HG03097 (cell line): ENCODE measurements around the gene LNP1.

Experiments used
- ATAC-seq: cut with Tn5 transposase; IDR thresholded peaks from one replicate; pipeline ENCODE4 v1.9.1; 2021; ENCODE audit not compliant: unreplicated experiment, low FRiP score

Gene LNP1

DNA sequence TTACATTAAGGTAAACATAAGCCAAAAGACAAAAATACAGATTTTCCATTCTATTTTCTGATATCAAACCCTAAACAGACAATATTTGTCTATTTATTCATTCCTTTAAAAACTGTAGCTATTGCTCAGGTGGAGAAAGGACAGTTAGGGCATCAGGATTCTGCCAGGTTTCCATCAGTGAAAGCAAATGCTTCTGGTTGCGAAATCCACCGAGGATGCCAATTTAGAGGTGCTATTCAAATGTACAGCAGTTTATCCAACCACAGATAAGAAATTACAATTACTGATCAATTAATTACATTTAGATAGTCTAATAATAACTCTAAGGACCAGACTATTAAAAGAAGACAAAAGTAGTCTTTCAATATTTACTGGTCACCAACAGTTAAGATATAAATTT, 4.4 kb upstream of the LNP1 start:
- ATAC-seq: no peak

DNA sequence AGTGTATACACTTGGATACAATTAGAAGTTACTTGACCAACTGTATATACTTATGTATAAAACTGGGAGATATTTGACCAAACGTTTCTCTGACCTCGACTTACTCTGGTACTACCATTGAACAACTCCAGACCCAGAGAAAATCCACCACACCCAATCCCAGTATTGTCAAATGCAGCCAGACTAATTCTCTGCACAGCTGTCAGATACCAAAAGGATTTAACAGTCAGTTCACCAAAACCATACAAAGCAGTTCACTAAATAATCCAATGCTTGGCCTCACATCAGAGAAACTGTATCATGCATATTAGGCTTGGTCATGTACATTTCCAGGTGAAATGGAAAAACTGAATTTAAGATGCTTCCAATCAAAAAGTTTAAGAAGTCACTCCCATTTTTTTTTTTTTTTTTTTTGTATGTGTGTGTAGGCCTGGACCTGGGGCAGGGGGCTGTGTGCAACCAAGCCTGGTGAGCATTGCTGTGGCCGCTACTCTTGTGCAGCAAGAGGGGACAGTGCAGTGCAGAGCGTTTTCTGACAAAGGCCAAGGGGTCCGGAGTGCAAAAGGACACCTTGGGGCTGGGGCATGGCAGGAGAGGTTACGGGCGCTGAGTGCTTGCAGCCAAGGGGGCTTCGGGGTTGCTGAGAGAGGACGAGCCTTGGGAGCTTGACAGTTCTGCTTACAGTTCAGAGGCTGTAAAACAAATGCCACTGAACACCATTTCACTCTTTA, 1.8 kb upstream of the LNP1 start:
- ATAC-seq: no peak

GRCh38 chr3:100400419-100400779, 940 bp upstream of the LNP1 start:
- peak; percentile 11 for ATAC-seq

GRCh38 chr3:100401674-100402041, 319 bp downstream of the LNP1 start:
- ATAC-seq: peak; percentile 9

DNA sequence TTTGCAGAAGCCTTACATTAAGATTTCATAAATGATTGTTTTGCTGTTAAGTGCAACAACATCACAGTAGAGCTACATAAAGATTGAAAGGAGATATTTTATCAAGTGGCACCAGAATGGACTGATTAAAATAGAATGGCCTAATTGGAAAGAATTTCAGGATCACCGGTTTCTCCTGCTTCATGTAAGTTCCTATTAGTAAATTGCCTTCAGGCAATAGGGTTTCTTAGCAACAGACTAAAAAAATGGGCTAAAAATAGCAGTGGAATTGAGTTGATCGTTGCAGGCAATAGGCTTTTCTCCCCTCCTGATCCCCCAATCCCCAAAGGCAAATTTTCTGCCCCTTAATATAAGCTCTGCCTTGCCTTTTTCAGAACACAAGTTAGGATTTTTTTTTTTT, 917 bp downstream of the LNP1 start:
- ATAC-seq: no peak

- ATAC-seq: no peak
Measured at GRCh38 chr3:100402891-100403290, 1.6 kb downstream of the LNP1 start.

DNA sequence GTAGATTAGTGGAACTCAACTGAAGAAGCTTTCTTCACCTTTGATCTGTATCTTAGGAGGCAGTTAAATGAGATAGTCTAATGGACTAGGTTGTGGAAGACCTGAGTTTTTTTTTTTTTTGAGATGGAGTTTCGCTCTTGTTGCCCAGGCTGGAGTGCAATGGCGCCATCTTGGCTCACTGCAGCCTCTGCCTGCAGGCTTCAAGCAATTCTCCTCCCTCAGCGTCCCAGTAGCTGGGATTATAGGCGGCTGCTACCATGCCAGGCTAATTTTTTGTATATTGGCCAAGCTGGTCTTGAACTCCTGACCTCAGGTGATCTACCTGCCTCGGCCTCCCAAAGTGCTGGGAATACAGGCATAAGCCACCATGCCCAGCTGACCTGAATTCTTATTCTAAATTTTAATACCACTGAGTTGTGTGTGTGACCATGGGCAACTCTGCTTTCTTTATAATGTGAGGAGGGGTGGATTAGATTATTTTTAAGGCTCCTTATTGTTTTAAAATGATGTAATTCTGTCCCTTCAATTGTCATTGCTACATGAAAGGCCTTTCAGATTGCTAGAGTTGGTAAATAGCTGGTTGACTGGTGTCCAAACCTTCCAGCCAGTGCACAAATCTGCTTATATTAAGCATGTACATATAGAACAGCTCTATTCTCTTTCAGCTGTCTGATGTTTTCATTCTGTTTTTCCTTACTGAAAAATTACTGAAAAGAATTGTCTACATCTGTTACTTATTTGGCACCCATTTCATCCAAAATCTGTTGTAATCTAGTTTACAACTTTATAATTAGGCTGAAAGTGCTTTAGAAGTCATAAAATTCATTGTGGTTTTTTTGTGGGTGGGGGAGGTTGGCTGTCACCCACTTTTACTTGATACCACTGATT, 2.3 kb downstream of the LNP1 start:
- ATAC-seq: no peak

DNA sequence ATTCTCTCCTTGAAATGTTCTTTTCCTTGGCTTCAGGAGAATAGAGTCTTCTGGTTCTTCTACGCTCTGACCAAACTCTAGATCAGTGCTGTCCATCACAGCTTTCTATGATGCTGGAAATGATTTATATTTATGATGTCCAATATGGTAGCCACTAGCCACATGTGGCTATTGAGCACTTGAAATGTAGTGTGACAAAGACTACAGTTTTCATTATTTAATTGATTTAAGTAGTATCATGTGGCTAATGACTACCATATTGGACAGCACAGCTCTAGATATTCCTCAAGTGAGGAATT, 2.9 kb downstream of the LNP1 start:
- ATAC-seq: no peak

GRCh38 chr3:100407164-100407563, 5.8 kb downstream of the LNP1 start:
- ATAC-seq: no peak

GRCh38 chr3:100407977-100408532, 6.7 kb downstream of the LNP1 start:
- ATAC-seq: no peak

DNA sequence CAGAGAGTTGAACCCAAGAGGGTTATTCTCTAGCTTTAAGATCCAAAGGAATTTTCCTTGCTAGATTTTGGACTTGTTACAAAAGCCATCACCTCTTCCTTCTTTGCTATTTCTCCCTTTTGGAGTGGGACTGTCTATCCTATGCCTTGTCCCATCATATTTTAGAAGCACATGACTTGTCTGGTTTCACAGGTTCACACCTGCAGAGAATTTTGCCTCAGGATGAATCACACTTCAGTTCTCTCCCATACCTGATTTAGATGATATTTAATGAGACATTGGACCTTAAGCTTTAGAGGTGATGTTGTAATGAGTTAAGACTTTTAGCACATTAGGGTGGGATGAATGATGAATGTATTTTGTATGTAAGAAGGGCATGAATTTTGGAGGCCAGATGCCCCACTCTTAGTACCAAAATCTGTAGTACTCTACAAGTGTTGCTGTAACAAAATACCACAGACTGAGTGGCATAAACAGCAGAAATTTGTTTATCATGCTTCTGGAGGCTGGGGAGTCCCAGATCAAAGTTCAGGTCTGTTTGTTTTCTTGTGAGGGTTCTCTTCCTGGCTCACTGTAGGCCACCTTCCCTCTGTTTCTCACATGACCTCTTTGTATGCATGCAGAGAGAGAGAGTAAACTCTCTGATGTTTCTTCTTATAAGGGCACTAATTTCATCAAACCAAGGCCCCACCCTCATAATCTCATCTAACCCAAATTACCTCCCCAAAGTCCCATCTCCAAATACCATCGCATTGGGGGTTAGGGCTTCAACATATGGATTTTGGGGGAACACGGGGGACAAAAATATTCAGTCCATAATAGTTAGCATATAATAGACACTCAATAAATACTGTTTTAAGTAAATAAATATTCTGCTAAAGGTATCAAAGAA, 10.0 kb downstream of the LNP1 start:
- no peak for ATAC-seq

DNA sequence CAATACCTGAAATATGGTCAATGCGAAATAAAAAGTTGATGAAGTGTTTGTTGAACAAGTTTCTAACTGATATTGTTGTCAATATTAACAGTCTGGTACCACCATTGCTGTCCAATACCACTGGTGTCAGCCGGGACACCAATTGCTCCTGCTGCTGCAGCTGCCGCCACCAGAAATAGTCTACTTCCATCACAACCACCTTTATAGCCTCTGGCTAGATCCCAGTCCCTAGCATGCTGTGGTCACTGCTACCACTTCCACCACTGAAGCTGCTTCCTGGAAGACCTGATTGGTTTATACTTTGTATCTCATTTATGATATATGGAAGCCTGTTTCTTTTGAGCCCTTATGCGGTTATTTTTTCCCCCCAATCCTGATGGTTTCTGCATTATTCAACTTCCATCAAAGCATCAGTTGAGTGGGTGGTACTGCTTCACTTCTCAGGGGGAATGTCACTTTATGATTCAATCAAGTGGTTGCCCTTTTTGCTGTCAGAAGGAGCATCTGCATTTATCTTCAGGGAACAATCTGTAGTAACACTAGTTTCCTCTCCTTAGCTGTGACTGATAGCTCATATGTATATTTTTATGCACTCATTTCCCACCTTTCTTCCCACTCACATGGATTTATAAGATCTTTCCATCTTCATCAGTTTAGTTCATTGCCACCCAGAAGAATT, 11.7 kb downstream of the LNP1 start:
- ATAC-seq: no peak

DNA sequence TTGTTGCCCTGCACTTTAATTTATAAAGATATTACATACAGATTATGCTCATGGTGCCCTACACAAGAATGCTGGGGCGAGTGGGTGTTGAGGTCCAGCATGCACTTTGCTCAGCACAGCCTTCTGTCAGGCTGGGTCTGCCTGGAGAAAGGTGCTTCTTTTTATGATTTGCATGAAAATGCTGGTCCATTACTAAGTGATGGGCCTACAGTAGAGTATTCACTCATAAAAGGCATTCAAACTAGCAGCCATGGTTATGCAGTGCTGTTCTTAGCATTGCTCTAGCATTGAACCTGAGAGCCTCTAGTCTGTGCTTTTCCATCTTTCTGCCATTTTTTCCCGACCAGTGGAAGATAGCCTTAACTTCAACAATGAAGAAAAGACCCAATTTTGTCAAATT, 12.3 kb downstream of the LNP1 start:
- no peak for ATAC-seq

- no peak for ATAC-seq
Measured at GRCh38 chr3:100416176-100416575, 14.8 kb downstream of the LNP1 start.

DNA sequence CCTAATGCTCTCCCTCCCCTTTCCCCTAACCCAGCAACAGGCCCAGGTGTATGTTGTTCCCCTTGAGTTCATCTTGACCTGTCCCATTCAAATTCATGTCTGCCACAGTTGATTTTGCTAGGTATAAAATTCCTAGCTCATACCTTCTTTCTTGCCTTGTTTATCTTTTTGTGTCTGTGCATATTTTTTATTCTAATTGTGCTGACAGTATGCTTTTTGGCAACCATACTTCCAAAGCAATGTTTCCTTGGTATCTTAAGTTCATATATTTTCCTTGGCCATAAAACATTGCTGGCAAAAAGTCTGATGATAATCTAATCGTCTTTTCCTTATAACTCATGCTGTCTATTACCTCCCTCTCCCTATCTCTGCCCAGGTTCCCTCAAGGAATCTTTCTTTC, 15.5 kb downstream of the LNP1 start:
- ATAC-seq: no peak

- no peak for ATAC-seq
Measured at GRCh38 chr3:100419406-100419805, 18.1 kb downstream of the LNP1 start.

DNA sequence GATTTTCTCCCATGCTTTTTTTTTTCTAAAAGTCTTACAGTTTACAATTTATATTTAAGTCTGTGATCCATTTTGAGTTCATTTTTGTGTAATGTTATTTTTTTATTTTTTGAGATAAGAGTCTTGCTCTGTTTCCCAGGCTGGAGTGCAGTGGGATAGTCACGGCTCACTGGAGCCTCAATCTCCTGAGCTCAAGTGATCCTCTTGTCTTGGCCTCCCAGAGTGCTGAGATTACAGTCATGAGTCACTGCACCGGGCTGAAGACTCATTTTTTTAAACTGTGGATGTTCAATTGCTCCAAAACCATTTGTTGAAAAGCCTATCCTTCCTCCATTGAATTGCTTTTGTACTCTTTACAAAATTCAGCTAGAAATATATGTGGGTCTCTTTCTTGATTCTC, 19.5 kb downstream of the LNP1 start:
- ATAC-seq: no peak

- no peak for ATAC-seq
Measured at GRCh38 chr3:100423611-100424010, 22.3 kb downstream of the LNP1 start.

DNA sequence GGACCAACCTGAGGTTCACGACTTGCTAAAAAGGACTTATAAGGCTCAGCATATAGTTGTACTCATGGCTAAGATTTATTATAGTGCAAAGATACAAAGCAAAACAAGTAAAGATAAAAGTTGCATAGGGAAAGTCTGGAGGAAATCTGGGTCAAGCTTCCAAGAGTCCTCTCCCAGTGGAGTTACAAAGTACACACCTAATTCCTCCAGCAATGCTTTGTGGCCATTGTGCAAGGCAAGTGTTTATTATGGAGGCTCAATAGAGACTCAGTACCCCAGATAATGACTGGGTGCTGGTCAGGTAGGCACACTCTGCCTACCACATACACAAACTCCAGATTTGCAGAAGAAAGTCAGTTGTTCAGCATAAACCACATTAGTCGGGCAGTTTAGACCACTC, 22.9 kb downstream of the LNP1 start:
- no peak for ATAC-seq

DNA sequence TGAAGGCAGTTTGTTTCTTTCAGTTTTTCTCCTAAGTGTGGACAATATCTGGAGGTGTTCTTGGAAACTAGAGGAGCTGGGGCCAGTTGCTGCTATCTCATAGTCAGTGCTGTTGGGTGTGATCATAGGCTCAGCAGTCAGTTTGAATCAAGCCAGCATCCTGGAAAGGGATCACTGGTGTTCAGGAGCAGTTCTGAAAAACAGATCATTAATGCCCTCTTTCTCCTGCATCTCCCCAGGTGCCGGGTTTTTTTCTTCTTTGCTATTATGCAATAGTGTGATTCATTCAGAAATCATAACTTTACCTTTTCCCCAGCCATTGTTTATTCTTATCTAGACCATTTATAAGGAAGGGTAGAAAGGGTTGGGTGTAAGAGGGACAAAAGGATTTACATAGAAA, 24.0 kb downstream of the LNP1 start:
- ATAC-seq: no peak
